MM.1S (cell line): ENCODE data around the gene PRSS56.

ENCODE experiments used
- DNase-seq: peaks from one replicate; pipeline ENCODE4 v3.0.0-alpha.2; 2015
- H2AFZ ChIP-seq: fragments of 300-600 bp; sonication (generic); 2 replicates; pipeline ENCODE4 v1.6.0; 2016; ENCODE audit warnings: antibody characterized with exemption, low read length
- H3F3A ChIP-seq: fragments of 300-600 bp; sonication (generic); 2 replicates; pipeline ENCODE4 v1.6.1; 2016; ENCODE audit warnings: mild to moderate bottlenecking, antibody characterized with exemption, low read length, moderate library complexity, mixed read lengths; ENCODE audit not compliant: insufficient read depth
- H3K27ac ChIP-seq: fragments of 300-600 bp; sonication (generic); 2 replicates; pipeline ENCODE4 v1.5.1; 2016; ENCODE audit warnings: mild to moderate bottlenecking, low read length
- H3K27me3 ChIP-seq: fragments of 300-600 bp; sonication (generic); replicated peaks from 2 replicates; pipeline ENCODE4 v1.6.0; 2016; ENCODE audit warnings: low read length; ENCODE audit not compliant: insufficient read depth
- H3K36me3 ChIP-seq: fragments of 300-600 bp; sonication (generic); replicated peaks from 2 replicates; pipeline ENCODE4 v1.6.1; 2016; ENCODE audit warnings: mild to moderate bottlenecking, low read length, mixed read lengths; ENCODE audit not compliant: insufficient read depth
- H3K4me1 ChIP-seq: fragments of 300-600 bp; sonication (generic); 2 replicates; pipeline ENCODE4 v1.6.1; 2016; ENCODE audit warnings: low read length, mixed read lengths
- H3K4me2 ChIP-seq: fragments of 300-600 bp; sonication (generic); 2 replicates; pipeline ENCODE4 v1.6.0; 2016; ENCODE audit warnings: low read depth, low read length
- H3K4me3 ChIP-seq: fragments of 300-600 bp; sonication (generic); 2 replicates; pipeline ENCODE4 v1.5.1; 2016; ENCODE audit warnings: low read length, mixed read lengths
- H3K79me2 ChIP-seq: fragments of 300-600 bp; sonication (generic); 2 replicates; pipeline ENCODE4 v1.6.1; 2016; ENCODE audit warnings: mixed run types, low read length, mixed read lengths
- H3K9ac ChIP-seq: fragments of 300-600 bp; sonication (generic); 2 replicates; pipeline ENCODE4 v1.6.1; 2016; ENCODE audit warnings: low read length, mixed read lengths
- H3K9me2 ChIP-seq: fragments of 300-600 bp; sonication (generic); replicated peaks from 2 replicates; pipeline ENCODE4 v1.6.1; 2016; ENCODE audit warnings: mild to moderate bottlenecking, low read length, mixed read lengths; ENCODE audit not compliant: insufficient read depth
- H3K9me3 ChIP-seq: fragments of 300-600 bp; sonication (generic); replicated peaks from 2 replicates; pipeline ENCODE4 v1.6.1; 2016; ENCODE audit warnings: mild to moderate bottlenecking, low read length, mixed read lengths; ENCODE audit not compliant: insufficient read depth
- H4K20me1 ChIP-seq: fragments of 300-600 bp; sonication (generic); 2 replicates; pipeline ENCODE4 v1.6.1; 2016; ENCODE audit warnings: mild to moderate bottlenecking, low read length, moderate library complexity, mixed read lengths; ENCODE audit not compliant: insufficient read depth
- CTCF ChIP-seq: fragments of 300-600 bp; sonication (generic); IDR thresholded peaks from 2 replicates; pipeline ENCODE4 v1.5.1; 2016; ENCODE audit warnings: antibody characterized with exemption, low read length, mixed read lengths
- EZH2 ChIP-seq: fragments of 300-600 bp; sonication (generic); optimal IDR thresholded peaks from 2 replicates; pipeline ENCODE3; 2017; ENCODE audit warnings: low read depth, mild to moderate bottlenecking, antibody characterized with exemption, low read length, mixed read lengths
- EZH2phosphoT487 ChIP-seq: fragments of 300-600 bp; sonication (generic); IDR thresholded peaks from 2 replicates; pipeline ENCODE4 v1.6.1; 2018; ENCODE audit warnings: antibody characterized with exemption, low read length

The PRSS56 gene

GRCh38 chr2:232502911-232503808, 17.0 kb upstream of the PRSS56 start:
- H3K4me3 ChIP-seq: no peak overlapping the region
- DNase-seq: no peak
- H3K9ac ChIP-seq: no peak overlapping the region

GRCh38 chr2:232503809-232504323, 16.3 kb upstream of the PRSS56 start:
- TF ChIP-seq EZH2 (no peak), EZH2phosphoT487 (no peak), CTCF (no peak)
- DNase-seq: no peak
- Histone ChIP-seq H3K4me3 (no peak overlapping the region), H4K20me1 (no peaks in the 10 kb centered on the region), H3K36me3 (no peaks in the 10 kb centered on the region), H3K9me2 (no peaks in the 10 kb centered on the region), H2AFZ (no peak overlapping the region), H3K4me2 (no peak overlapping the region), H3F3A (no peaks in the 10 kb centered on the region), H3K9me3 (no peaks in the 10 kb centered on the region), H3K27ac (no peak overlapping the region), H3K9ac (no peak overlapping the region), H3K27me3 (peaks cover 43% of the 10 kb centered on the region), H3K79me2 (no peaks in the 10 kb centered on the region), H3K4me1 (no peaks in the 10 kb centered on the region)

More at GRCh38 chr2:232502911-232503808, 17.0 kb upstream of the PRSS56 start:
- Histone ChIP-seq H3K4me1 (no peaks in the 10 kb centered on the region), H3K27ac (no peak overlapping the region), H3K36me3 (no peaks in the 10 kb centered on the region), H3K4me2 (no peak overlapping the region; the same call in 1 of the 2 replicates), H4K20me1 (no peaks in the 10 kb centered on the region), H3K79me2 (no peaks in the 10 kb centered on the region), H3K9me3 (no peaks in the 10 kb centered on the region), H3K9me2 (no peaks in the 10 kb centered on the region), H3F3A (no peaks in the 10 kb centered on the region), H3K27me3 (peaks cover 38% of the 10 kb centered on the region), H2AFZ (no peak overlapping the region)
- TF ChIP-seq CTCF: no peak
- TF ChIP-seq EZH2phosphoT487: no peak
- TF ChIP-seq EZH2: no peak

GRCh38 chr2:232504438-232504837, 15.8 kb upstream of the PRSS56 start:
- no peaks in the 10 kb centered on the region for H4K20me1 ChIP-seq
- no peak overlapping the region for H3K4me2 ChIP-seq
- no peaks in the 10 kb centered on the region for H3K9me3 ChIP-seq
- H3K4me3 ChIP-seq: no peak overlapping the region
- no peak overlapping the region for H3K9ac ChIP-seq
- H3K27me3 ChIP-seq: peaks cover 43% of the 10 kb centered on the region
- H3K36me3 ChIP-seq: no peaks in the 10 kb centered on the region
- no peak overlapping the region for H3K27ac ChIP-seq
- H3F3A ChIP-seq: no peaks in the 10 kb centered on the region
- no peaks in the 10 kb centered on the region for H3K4me1 ChIP-seq
- TF ChIP-seq EZH2 (no peak), CTCF (no peak), EZH2phosphoT487 (no peak)
- no peak overlapping the region for H2AFZ ChIP-seq
- H3K9me2 ChIP-seq: no peaks in the 10 kb centered on the region
- DNase-seq: no peak
- no peaks in the 10 kb centered on the region for H3K79me2 ChIP-seq
